H1 (cell line): Measurements from ENCODE around the gene NADK2. TPM values are rescaled to one million over a fixed set of nuclear protein-coding genes. Genes with fewer than 3 reads are reported as not detected.

ENCODE experiments used
- CTCF ChIA-PET: fragments of 300-600 bp; sonication (Branson Sonifier 250); formaldehyde crosslinking; loops from one replicate; lab custom pipeline; 2021; ENCODE audit not compliant: partially characterized antibody; lab: Charles Lee
- POLR2A ChIA-PET: fragments of 300-600 bp; sonication (Branson Sonifier 250); formaldehyde crosslinking; loops from one replicate; lab custom pipeline; 2021; ENCODE audit warnings: inconsistent platforms; ENCODE audit not compliant: partially characterized antibody; lab: Charles Lee
- DNase-seq, 2 experiments: peaks; one replicate each; pipeline versions ENCODE4 v3.0.0 to v3.0.0-alpha.2; 2010 to 2022; ENCODE audit warnings: low spot score in 2 of 2, low read depth in 1 of 2, mixed read lengths in 1 of 2
- FAIRE-seq: peaks from 2 replicates; lab custom pipeline; 2011; peaks lifted over from hg19 to GRCh38; lab: Jason Lieb, UNC
- H2AFZ ChIP-seq: 2 replicates; pipeline ENCODE4 v1.8.1; 2012; ENCODE audit warnings: low read length, inconsistent platforms
- H2AK5ac ChIP-seq: 2 replicates; pipeline ENCODE4 v1.6.1; 2013; ENCODE audit warnings: low read depth, low read length
- H2BK120ac ChIP-seq: replicated peaks from 2 replicates; pipeline ENCODE3; 2013; ENCODE audit warnings: low read depth, low read length, inconsistent platforms
- H2BK12ac ChIP-seq: 2 replicates; pipeline ENCODE4 v1.6.1; 2013; ENCODE audit warnings: low read depth, low read length
- H2BK15ac ChIP-seq: 2 replicates; pipeline ENCODE4 v1.6.1; 2013; ENCODE audit warnings: low read length
- H2BK20ac ChIP-seq: 2 replicates; pipeline ENCODE4 v1.6.1; 2013; ENCODE audit warnings: low read length
- H2BK5ac ChIP-seq: 2 replicates; pipeline ENCODE4 v1.6.1; 2013; ENCODE audit warnings: low read depth, low read length
- H3K14ac ChIP-seq: 2 replicates; pipeline ENCODE4 v1.6.1; 2013; ENCODE audit warnings: inconsistent platforms; ENCODE audit not compliant: insufficient read length
- H3K18ac ChIP-seq: 2 replicates; pipeline ENCODE4 v1.6.1; 2013; ENCODE audit warnings: low read length; ENCODE audit errors: extremely low read depth
- H3K23ac ChIP-seq: 2 replicates; pipeline ENCODE4 v1.6.1; 2013; ENCODE audit warnings: inconsistent platforms; ENCODE audit not compliant: insufficient read length
- H3K23me2 ChIP-seq: 2 replicates; pipeline ENCODE4 v1.6.1; 2013; ENCODE audit warnings: low read depth, low read length
- H3K27ac ChIP-seq: 2 replicates; pipeline ENCODE4 v1.6.1; 2011; ENCODE audit warnings: low read depth, low read length, inconsistent platforms
- H3K27me3 ChIP-seq, 4 experiments: replicated peaks in 1 of 4; 1 replicate in 1 of 4; 2 replicates in 3 of 4; pipeline versions ENCODE4 v1.6.1 to v1.8.1; 2011 to 2013; ENCODE audit warnings: low read length in 3 of 4, mild to moderate bottlenecking in 3 of 4, inconsistent platforms in 2 of 4, mixed read lengths in 2 of 4, moderate library complexity in 1 of 4; ENCODE audit not compliant: control insufficient read depth in 3 of 4, insufficient read depth in 3 of 4; ENCODE audit errors: extremely low read depth in 1 of 4
- H3K36me3 ChIP-seq, 4 experiments: 2 replicates each; pipeline versions ENCODE4 v1.6.1 to v1.8.1; 2011 to 2013; ENCODE audit warnings: mild to moderate bottlenecking in 4 of 4, low read length in 3 of 4, moderate library complexity in 2 of 4, control low read depth in 1 of 4, inconsistent platforms in 1 of 4; ENCODE audit not compliant: insufficient read depth in 4 of 4, control insufficient read depth in 2 of 4
- H3K4ac ChIP-seq: replicated peaks from 2 replicates; pipeline ENCODE3; 2013; ENCODE audit warnings: low read length, low read depth, mixed read lengths, inconsistent platforms; ENCODE audit not compliant: insufficient read length
- H3K4me1 ChIP-seq, 4 experiments: replicated peaks in 1 of 4; 1 replicate in 1 of 4; 2 replicates in 3 of 4; pipeline versions ENCODE4 v1.6.1 to v1.8.1; 2011 to 2013; ENCODE audit warnings: low read length in 3 of 4, inconsistent platforms in 2 of 4, mixed read lengths in 1 of 4; ENCODE audit not compliant: insufficient read depth in 4 of 4, control insufficient read depth in 3 of 4
- H3K4me2 ChIP-seq, 2 experiments: 2 replicates each; pipeline versions ENCODE4 v1.6.1 to v1.8.1; 2011 to 2013; ENCODE audit warnings: low read depth in 2 of 2, low read length in 2 of 2, control low read depth in 1 of 2, inconsistent platforms in 1 of 2, mild to moderate bottlenecking in 1 of 2; ENCODE audit not compliant: insufficient read depth in 1 of 2
- H3K4me3 ChIP-seq, 4 experiments: fragments of 200-600, 300-600 bp in 1 of 4; sonication (generic), shearing (Covaris generic), sonication (Bioruptor Twin) in 1 of 4; 2 replicates each; pipeline versions ENCODE4 v1.5.1 to v1.8.1; 2011 to 2016; ENCODE audit warnings: low read length in 4 of 4, low read depth in 3 of 4, control low read depth in 2 of 4, inconsistent platforms in 2 of 4, mild to moderate bottlenecking in 2 of 4, mixed read lengths in 1 of 4, moderate library complexity in 1 of 4; ENCODE audit not compliant: insufficient read depth in 2 of 4; ENCODE audit errors: extremely low read depth in 1 of 4
- H3K56ac ChIP-seq: replicated peaks from 2 replicates; pipeline ENCODE3; 2013; ENCODE audit warnings: low read depth, mild to moderate bottlenecking, mixed read lengths, low read length, inconsistent platforms; ENCODE audit not compliant: insufficient read length
- H3K79me1 ChIP-seq: 2 replicates; pipeline ENCODE4 v1.6.1; 2013; ENCODE audit warnings: low read depth, low read length, control low read depth
- H3K79me2 ChIP-seq, 2 experiments: 2 replicates each; pipeline versions ENCODE4 v1.6.1 to v1.8.1; 2012 to 2013; ENCODE audit warnings: low read length in 2 of 2, mild to moderate bottlenecking in 2 of 2, inconsistent platforms in 1 of 2; ENCODE audit not compliant: insufficient read depth in 2 of 2, control insufficient read depth in 1 of 2
- H3K9ac ChIP-seq, 4 experiments: replicated peaks in 1 of 4; 1 replicate in 1 of 4; 2 replicates in 3 of 4; pipeline versions ENCODE4 v1.6.1 to v1.8.1; 2011 to 2013; ENCODE audit warnings: low read depth in 3 of 4, low read length in 3 of 4, control low read depth in 2 of 4, mild to moderate bottlenecking in 2 of 4, moderate library complexity in 2 of 4, inconsistent platforms in 1 of 4; ENCODE audit errors: extremely low read depth in 1 of 4
- H3K9me3 ChIP-seq, 2 experiments: 2 replicates each; pipeline versions ENCODE4 v1.6.1 to v1.8.1; 2012 to 2013; ENCODE audit warnings: mild to moderate bottlenecking in 2 of 2, moderate library complexity in 2 of 2, control low read depth in 1 of 2, inconsistent platforms in 1 of 2, low read depth in 1 of 2, low read length in 1 of 2, mixed read lengths in 1 of 2; ENCODE audit not compliant: insufficient read depth in 2 of 2
- H4K20me1 ChIP-seq, 2 experiments: replicated peaks in 1 of 2; 2 replicates each; pipeline versions ENCODE3 to v1.8.1; 2011 to 2013; ENCODE audit warnings: inconsistent platforms in 2 of 2, low read length in 2 of 2, mild to moderate bottlenecking in 1 of 2; ENCODE audit not compliant: insufficient read depth in 2 of 2, control insufficient read depth in 1 of 2
- H4K5ac ChIP-seq: 2 replicates; pipeline ENCODE4 v1.6.1; 2013; ENCODE audit warnings: low read length, low read depth, mixed read lengths, inconsistent platforms; ENCODE audit not compliant: insufficient read length
- H4K8ac ChIP-seq: 2 replicates; pipeline ENCODE4 v1.8.0; 2013; ENCODE audit warnings: mild to moderate bottlenecking, moderate library complexity, low read length, inconsistent platforms; ENCODE audit not compliant: insufficient read depth; ENCODE audit errors: extremely low read depth
- H4K91ac ChIP-seq: replicated peaks from 2 replicates; pipeline ENCODE3; 2013; ENCODE audit warnings: low read length, mixed read lengths, inconsistent platforms; ENCODE audit not compliant: insufficient read length
- CEBPB ChIP-seq: IDR thresholded peaks from 2 replicates; pipeline ENCODE4 v1.6.1; 2012; ENCODE audit warnings: low read depth, low read length
- JUND ChIP-seq: IDR thresholded peaks from 2 replicates; pipeline ENCODE4 v1.6.1; 2011; ENCODE audit warnings: mild to moderate bottlenecking, improper control_type of control experiment, low read length
- RNF2 ChIP-seq: fragments of 200-900, 300-1000 bp; sonication (generic); IDR thresholded peaks from 2 replicates; pipeline ENCODE4 v1.7.1; 2016; ENCODE audit warnings: borderline replicate concordance, low read depth, mild to moderate bottlenecking, antibody characterized with exemption, low read length; ENCODE audit not compliant: poor library complexity, severe bottlenecking; ENCODE audit errors: missing control alignments
- SAP30 ChIP-seq: fragments of 300-600 bp; sonication (generic); IDR thresholded peaks from 2 replicates; pipeline ENCODE4 v1.7.1; 2012; ENCODE audit warnings: low read length, moderate library complexity, mild to moderate bottlenecking, inconsistent platforms; ENCODE audit not compliant: insufficient read depth, insufficient replicate concordance
- WGBS, 2 experiments: shearing (Covaris generic) in 1 of 2; methylation state at CpG; one replicate each; pipeline versions ENCODE4 v1.1.6 to v1.1.7; 2013 to 2015; ENCODE audit warnings: low lambda C conversion rate in 2 of 2, mixed read lengths in 2 of 2, inconsistent platforms in 1 of 2, low coverage in 1 of 2, missing lambda C conversion rate in 1 of 2; ENCODE audit not compliant: insufficient replicate concordance in 2 of 2, insufficient coverage in 1 of 2, insufficient read length in 1 of 2; ENCODE audit errors: extremely low coverage in 1 of 2, missing lambda C conversion rate in 1 of 2; 5-methylcytosine and 5-hydroxymethylcytosine counted together
- polyA plus RNA-seq, 7 experiments: library from polyadenylated mRNA; depleted of rRNA in 3 of 7; stranded (reverse) in 5 of 7; unstranded in 2 of 7; fragments of >200 nt in 5 of 7; fragments of 200-250 nt in 2 of 7; gene quantifications; 1 replicate in 5 of 7; 2 replicates in 1 of 7; 4 replicates in 1 of 7; pipeline versions ENCODE4 v1.2.1 to v1.2.3, GENCODE V29; 2011 to 2013; ENCODE audit warnings: missing spikeins in 2 of 7, mixed read lengths in 2 of 7
- total RNA-seq: library from RNA; stranded (reverse); fragmentation: NEBNext Ultra II Directional; extraction: Animal tissue kit (Norgen Biotek cat#: 25700); gene quantifications from 2 replicates; pipeline ENCODE4 v1.2.1, GENCODE V29; 2021
- TF ChIP-seq, protein P1 (sequence below): IDR thresholded peaks from 2 replicates; pipeline ENCODE4 v1.6.1; 2011; ENCODE audit warnings: low read length, improper control_type of control experiment

NADK2 gene
- total and polyA plus RNA-seq, 2 of the 8 experiments (the other 6 are each of a cell fraction or from before 2014, with no cell fraction given): 3.4 to 16.1 TPM

DNA sequence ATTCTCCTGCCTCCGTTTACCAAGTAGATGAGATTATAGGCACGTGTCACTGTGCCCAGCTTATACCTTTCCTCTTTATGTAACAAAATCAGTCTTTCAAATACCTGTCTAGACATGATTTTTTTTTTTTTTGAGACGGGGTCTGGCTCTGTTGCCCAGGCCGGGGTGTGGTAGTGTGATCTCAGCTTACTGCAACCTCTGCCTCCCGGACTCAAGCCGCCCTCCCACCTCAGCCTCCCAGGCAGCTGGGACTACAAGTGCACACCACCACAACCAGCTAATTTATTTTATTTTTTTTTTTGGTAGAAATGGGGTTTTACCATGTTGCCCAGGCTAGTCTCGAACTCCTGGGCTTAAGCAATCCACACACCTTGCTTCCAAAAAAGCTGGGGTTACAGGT is 13.2 kb downstream of the NADK2 start:
- H3K9ac ChIP-seq: no peak overlapping the region
- no peak overlapping the region for H3K4me3 ChIP-seq
- H3K27me3 ChIP-seq: peaks cover 0 to 2% (median 0%) of the 10 kb centered on the region in 4 experiments; a peak in 1 of 7 replicates
- no peak overlapping the region for H3K23ac ChIP-seq
- H4K91ac ChIP-seq: no peak overlapping the region
- no peak overlapping the region for H2BK12ac ChIP-seq
- DNase-seq (no peak), FAIRE-seq (no peak)
- H2BK5ac ChIP-seq: no peak overlapping the region
- no peaks in the 10 kb centered on the region for H3K4me1 ChIP-seq
- no peak overlapping the region for H2AK5ac ChIP-seq
- no peaks in the 10 kb centered on the region for H3K79me1 ChIP-seq
- no peaks in the 10 kb centered on the region for H4K20me1 ChIP-seq
- no peak overlapping the region for H2BK20ac ChIP-seq
- 0 out of 2 replicates have a peak, but pooled peaks cover 2% of the 10 kb centered on the region for H3K23me2 ChIP-seq
- H3K27ac ChIP-seq: no peak overlapping the region
- H3K4me2 ChIP-seq: no peak overlapping the region
- no peak overlapping the region for H3K4ac ChIP-seq
- H2BK120ac ChIP-seq: no peak overlapping the region
- no peak overlapping the region for H3K18ac ChIP-seq
- no peak overlapping the region for H3K14ac ChIP-seq
- no peak overlapping the region for H2BK15ac ChIP-seq
- H3K9me3 ChIP-seq: no peaks in the 10 kb centered on the region
- no peaks in the 10 kb centered on the region for H3K36me3 ChIP-seq
- no peak overlapping the region for H3K56ac ChIP-seq
- no peak overlapping the region for H4K8ac ChIP-seq
- POLR2A ChIA-PET: no interaction called here
- no peaks in the 10 kb centered on the region for H3K79me2 ChIP-seq
- WGBS, 2 experiments: 85% methylated on average over 7 of the region's 7 CpGs; no CpG with 5 or more reads in 1 of the 2 experiments
- CTCF ChIA-PET: interaction anchor here (0.6 kb wide), 1 partner anchor 39 kb away, joined by 3 read pairs; no protein-coding TSS in a partner anchor
- no peak for TF ChIP-seq JUND
- no peak for TF ChIP-seq CEBPB
- no peak for TF ChIP-seq SAP30
- no peak for TF ChIP-seq RNF2
- TF ChIP-seq, protein P1, sequence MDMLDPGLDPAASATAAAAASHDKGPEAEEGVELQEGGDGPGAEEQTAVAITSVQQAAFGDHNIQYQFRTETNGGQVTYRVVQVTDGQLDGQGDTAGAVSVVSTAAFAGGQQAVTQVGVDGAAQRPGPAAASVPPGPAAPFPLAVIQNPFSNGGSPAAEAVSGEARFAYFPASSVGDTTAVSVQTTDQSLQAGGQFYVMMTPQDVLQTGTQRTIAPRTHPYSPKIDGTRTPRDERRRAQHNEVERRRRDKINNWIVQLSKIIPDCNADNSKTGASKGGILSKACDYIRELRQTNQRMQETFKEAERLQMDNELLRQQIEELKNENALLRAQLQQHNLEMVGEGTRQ: no peak
- no peak overlapping the region for H4K5ac ChIP-seq
- no peak overlapping the region for H2AFZ ChIP-seq
